Kasumi-1 (cell line): ENCODE data around the gene TENT4A.
"Not testable (repeated sequence)": the region's sequence is repeated elsewhere in the genome, so short reads cannot be mapped to it uniquely, and the experiment has no call there.

Source experiments
- DNase-seq, 2 experiments: peaks; one replicate each; lab custom pipeline; 2025; lab: John Stamatoyannopoulos, UW

Gene TENT4A

GRCh38 chr5:6713274-6714225 lies at the start of gene TENT4A:
TENT4A (plus strand) TSS chr5:6713432; CDS start chr5:6713984, 552 bp downstream.
- DNase-seq: no peak

- DNase-seq: no peak
These were observed 46.5 kb upstream of the TENT4A start for GRCh38 chr5:6666762-6667161.

GRCh38 chr5:6667648-6668047 lies 45.6 kb upstream of the TENT4A start:
- no peak for DNase-seq

GRCh38 chr5:6668717-6669116 lies 44.5 kb upstream of the TENT4A start:
- not testable (repeated sequence) for DNase-seq

GRCh38 chr5:6673031-6673430 lies 40.2 kb upstream of the TENT4A start:
- no peak for DNase-seq

- DNase-seq: no peak
These were observed 39.3 kb upstream of the TENT4A start for GRCh38 chr5:6673963-6674362.

- DNase-seq: no peak
These were observed 38.8 kb upstream of the TENT4A start for GRCh38 chr5:6674421-6674820.

- DNase-seq: no peak
These were observed 38.3 kb upstream of the TENT4A start for GRCh38 chr5:6674886-6675285.

- DNase-seq: no peak
These were observed 37.3 kb upstream of the TENT4A start for GRCh38 chr5:6675784-6676491.

DNA sequence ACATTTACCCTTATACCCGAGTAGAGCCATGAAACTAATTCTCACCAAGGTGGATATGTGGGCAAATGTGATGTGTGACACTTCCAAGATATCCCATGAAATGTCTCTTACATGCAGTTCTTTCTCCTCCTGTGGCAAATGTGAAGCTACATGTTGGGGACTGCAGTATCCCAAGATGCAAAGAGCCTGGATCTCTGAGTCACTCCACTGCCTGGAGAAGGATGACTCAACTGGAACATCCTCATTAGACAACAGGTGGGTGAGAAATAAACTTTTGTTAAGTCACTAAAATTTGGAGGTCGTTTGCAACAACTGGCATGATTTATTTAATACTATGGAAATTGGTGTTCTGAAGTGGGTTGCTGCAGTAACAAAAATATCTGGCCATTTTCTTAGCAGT lies 36.5 kb upstream of the TENT4A start:
- no peak for DNase-seq

GRCh38 chr5:6678385-6678784 lies 34.8 kb upstream of the TENT4A start:
- no peak for DNase-seq

DNA sequence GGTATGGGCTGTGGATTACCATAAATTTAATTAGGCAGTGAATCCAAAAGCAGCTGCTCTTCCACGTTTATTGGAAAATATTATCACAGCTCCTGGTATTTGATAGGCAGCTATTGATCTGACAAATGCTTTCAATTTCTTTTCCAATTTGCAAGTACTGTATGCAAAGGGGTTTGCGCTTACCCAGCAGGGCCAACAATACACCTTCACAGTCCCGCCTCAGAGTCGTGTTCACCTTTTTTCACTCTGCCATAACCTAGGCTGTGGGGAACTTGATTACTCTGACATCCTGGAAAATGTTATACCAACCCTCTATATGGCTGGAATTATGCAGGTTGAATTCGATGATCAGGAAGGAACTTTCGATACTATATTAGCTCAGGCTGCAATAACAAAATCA lies 32.3 kb upstream of the TENT4A start:
- DNase-seq: no peak

DNA sequence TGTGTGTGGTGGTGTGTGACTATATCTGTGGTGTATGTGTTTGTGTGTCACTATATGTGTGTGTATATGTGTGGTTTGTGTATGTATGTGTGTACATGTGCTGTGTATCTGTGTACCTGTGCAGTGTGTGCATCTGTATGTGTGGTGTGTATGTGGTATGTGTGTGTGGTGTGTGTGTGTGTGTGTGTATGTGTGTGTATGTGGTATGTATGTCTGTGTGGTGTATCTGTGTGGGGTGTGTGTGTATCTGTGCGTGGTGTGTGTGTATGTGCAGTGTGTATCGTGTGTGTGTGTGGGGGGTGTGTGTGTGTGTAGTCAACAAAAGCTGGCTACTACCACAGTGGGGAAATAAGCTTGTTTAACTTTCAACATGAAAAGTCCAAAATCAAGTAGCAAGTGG lies 31.6 kb upstream of the TENT4A start:
- DNase-seq: no peak

DNA sequence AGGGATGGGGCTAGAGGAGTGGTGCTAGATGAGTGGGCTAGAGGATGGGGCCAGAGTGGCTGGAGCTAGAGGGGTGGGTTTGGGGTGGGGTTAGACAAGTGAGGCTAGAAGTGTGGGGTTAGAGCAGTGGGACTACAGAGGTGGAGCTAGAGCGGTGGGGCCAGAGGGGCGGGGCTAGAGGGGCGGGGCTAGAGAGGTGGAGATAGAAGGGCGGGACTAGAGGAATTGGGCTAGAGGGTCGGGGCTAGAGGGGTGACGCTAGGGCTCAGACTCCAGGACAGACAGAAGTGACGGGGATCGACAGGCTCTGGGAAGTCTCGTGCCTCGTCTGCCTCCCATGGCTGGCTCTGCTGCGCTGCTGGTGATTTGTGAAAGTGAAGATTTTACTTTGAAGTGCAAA lies 31.0 kb upstream of the TENT4A start:
- DNase-seq: no peak

GRCh38 chr5:6683241-6683640 lies 30.0 kb upstream of the TENT4A start:
- no peak for DNase-seq

GRCh38 chr5:6684075-6684474 lies 29.2 kb upstream of the TENT4A start:
- DNase-seq: no peak

DNA sequence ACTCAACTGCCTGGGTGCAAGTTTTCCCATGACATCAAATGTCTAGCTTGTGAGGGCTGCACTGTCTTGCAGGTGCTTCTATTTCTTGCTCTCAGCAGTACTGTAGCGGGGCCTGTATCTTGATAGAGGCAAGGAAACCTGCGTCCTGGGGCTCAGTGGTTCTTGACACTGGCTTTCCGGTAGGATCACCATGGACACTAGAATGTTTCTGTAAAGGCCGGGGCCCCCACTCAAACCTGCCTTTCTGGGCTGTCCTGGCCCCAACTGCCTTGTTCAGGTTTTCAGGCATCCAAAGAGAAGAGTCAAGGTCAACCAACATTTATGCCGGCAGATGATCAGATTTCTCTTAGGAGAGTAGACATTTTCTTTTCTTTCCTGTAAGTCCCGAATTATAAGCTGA lies 26.7 kb upstream of the TENT4A start:
- DNase-seq: no peak

DNA sequence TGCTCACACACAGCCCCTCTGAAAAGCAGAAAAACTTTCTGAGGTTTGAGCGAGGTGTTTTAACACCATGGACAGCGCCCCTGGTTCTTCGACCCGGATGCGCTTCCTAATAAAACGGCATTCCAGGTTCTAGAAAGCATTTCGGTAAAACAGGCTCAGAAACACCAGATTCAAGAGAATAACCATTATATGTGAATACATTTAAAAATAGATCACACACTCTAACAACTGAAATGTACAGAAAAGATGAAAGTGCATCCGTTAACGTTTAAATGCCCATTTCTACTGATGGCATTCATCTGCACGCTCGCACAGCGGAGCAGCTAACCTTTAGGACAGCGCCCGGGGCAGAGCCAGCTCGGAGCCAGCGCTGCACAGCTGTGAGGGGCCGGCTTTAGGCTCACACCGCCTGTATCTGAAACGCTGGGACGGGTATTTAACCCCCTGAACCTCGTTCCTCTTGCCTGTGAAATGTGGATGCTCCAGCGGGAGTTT lies 26.3 kb upstream of the TENT4A start:
- DNase-seq: peak; percentile 34 to 44

DNA sequence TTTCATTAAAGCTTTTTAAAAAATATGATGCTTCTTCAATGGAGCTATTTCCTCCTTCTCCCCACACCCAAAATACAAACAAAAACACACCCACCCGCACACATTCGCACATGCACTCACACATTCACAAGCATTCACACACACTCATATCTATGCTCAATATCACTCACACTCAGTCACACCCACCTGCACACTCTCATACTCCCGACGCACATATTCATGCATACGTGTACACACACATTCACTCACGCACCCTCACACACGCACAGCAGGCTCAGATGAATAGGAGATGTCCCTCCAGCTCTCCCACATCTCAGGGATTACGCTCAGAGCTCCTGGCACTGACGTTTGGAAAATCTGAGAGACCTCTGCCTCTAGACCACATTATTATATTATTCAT lies 25.7 kb upstream of the TENT4A start:
- no peak for DNase-seq

DNA sequence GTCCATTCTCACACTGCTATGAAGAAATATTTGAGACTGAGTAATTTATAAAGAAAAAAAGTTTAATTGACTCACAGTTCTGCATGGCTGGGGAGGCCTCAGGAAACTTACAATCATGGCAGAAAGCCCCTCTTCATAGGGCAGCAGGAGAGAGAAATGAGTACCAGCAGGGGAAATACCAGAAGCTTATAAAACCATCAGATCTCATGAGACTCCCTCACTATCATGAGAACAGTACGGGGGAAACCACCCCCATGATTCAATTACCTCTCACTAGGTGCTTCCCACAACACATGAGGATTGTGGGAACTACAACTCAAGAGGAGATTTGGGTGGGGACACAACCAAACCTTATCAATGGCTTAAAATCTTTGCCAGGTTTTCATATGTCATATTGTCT lies 20.3 kb upstream of the TENT4A start:
- DNase-seq: no peak

DNA sequence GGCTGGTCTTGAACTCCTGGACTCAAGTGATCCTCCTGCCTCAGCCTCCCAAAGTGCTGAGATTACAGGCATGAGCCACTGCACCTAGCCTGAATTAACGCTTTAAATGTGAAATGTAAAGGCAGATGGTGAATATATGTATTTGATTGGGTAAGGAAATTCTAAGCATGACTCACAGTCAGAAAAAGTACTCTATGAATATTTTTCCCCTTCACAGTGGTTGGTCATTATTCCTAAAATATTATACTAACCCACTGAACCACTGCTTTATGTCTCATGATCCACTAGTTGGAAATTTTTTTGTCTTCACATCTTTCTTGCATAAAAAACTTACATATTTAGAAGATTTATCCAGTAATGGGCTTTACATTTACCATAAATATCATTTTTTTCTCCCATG lies 14.5 kb upstream of the TENT4A start:
- DNase-seq: no peak

DNA sequence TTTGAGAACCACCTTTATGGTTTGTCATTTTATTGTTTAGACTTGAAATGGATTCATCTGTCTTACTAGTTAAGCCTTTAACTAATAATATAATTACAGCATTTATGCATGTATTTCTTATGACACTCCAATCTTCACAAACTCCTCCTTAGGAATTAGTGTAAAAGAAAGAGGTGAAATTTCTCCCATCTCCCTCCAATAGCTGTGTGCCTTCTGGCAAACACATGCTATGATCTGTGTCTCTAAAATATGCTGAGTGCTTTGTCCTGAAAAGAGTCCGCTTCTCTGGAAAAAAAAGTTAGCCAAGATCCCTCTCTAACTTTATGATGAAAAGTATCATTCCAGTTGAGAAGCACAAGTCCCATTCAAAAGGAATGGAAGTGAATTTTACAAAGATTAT lies 13.9 kb upstream of the TENT4A start:
- DNase-seq: no peak

DNA sequence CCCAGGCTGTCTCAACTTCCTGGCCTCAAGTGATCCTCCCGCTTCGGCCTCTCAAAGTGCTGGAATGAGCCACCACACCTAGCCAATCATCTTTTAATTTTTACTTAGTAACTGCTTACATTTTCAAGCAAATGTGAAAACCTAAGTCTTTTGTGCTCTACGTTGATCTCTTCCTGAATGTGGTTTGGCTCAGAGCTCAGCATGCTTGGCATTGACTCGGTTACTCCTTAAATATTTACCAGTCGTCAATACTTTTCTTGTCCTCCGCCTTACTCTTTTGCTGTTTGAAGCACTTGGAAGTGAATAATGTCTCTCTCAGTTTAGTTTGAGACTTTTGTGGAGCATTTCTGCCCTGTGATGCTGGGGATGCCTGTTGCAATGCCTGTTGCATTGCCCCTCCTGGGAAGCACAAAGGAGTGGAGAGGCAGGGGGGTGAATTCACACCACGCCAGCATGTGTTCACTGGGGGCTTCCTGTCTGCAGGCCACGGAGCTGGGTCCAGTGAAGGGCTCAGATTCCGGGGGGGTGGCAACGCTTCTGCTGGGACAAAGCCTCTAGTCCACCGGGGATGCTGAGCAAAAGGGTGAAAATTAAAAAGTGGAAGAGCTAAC lies 13.1 kb upstream of the TENT4A start:
- no peak for DNase-seq
